Measurements from ENCODE around the gene ADAM8. TPM values are rescaled to one million over a fixed set of nuclear protein-coding genes. Genes with fewer than 3 reads are reported as not detected.
A peak's percentile ranks its signal among the peaks of the same experiment; 100 is the strongest.

ADAM8 gene
- total RNA-seq, 3 donors from 2014 or later = 4.8 to 7.0 (median 5.2) TPM

GRCh38 chr10:133298466-133298865 is 21.8 kb upstream of the ADAM8 start:
- peaks cover 28% of the 10 kb centered on the region for H3K36me3 ChIP-seq (ENCODE audit: low read depth)
- ATAC-seq (no peak), DNase-seq (peak in 1 of 3 donors; percentile 33)
- no peak for TF ChIP-seq CTCF (IDR thresholded peaks at IDR 0.05)
- no peak overlapping the region for H3K4me3 ChIP-seq
- H3K4me1 ChIP-seq (ENCODE audit: low read depth) = no peaks in the 10 kb centered on the region
- intact Hi-C loops (cut with DNase I, micrococcal nuclease) = no loop called here
- no peaks in the 10 kb centered on the region for H3K9me3 ChIP-seq

GRCh38 chr10:133297504-133297903 is 20.8 kb upstream of the ADAM8 start:
- no peaks in the 10 kb centered on the region for H3K9me3 ChIP-seq
- ATAC-seq (no peak), DNase-seq (peak in 1 of 3 donors; percentile 26)
- no peak overlapping the region for H3K4me3 ChIP-seq
- H3K36me3 ChIP-seq (ENCODE audit: low read depth) = peaks cover 34% of the 10 kb centered on the region
- H3K4me1 ChIP-seq (ENCODE audit: low read depth) = no peaks in the 10 kb centered on the region
- intact Hi-C loops (cut with DNase I, micrococcal nuclease) = no loop called here
- TF ChIP-seq CTCF (IDR thresholded peaks at IDR 0.05) = no peak

DNA sequence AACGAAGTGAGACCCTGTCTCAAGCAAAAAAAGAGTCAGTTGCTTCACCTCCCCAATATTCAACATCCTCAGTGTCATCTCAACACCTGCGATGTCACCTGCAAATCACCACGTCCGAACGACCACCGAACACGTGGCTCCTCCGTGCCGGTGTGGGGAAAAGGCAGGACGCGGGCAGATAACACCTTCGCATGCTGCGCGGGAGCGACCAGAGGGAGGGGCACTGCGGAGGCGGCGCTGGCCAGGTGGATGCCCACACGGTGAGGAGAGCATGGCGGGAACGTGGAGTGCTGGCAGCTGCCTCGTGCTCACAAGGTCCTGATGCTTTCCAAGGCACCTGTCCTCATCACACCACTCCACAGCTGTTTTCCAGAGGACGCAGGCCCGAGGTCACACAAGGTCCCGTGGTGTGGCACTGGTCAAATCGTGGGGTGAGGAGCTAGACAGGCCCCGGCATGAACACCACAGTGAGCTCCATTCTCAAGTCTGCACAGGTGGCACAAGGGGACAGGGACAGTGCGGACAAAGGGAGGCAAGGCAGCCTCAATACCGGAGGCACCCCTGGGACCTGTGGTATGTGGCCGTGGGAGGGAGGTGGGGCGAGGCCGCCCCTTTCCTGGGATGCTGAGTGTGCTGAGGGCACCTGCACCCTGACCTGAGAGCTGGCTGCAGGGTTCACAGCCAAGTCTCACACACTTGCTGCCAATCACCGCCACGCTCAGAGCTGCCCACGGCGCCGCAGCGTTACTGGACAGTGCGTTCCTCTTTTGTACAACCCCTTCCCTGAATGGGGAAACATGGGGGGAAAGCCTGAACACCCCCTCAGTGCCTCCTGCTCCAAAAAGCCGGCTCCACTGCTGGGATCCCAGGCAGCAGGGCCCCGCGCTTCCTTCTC is 19.0 kb upstream of the ADAM8 start:
- no peak for TF ChIP-seq CTCF (IDR thresholded peaks at IDR 0.05)
- Histone ChIP-seq H3K36me3 (ENCODE audit: low read depth) (peaks cover 34% of the 10 kb centered on the region), H3K4me1 (ENCODE audit: low read depth) (no peaks in the 10 kb centered on the region), H3K9me3 (no peaks in the 10 kb centered on the region), H3K4me3 (no peak overlapping the region)
- DNase-seq = peak in 1 of 3 donors; percentile 50
- intact Hi-C loops (cut with DNase I, micrococcal nuclease) = no loop called here
- ATAC-seq = no peak

GRCh38 chr10:133294189-133294588 is 17.5 kb upstream of the ADAM8 start:
- TF ChIP-seq CTCF (IDR thresholded peaks at IDR 0.05) = no peak
- Histone ChIP-seq H3K4me3 (no peak overlapping the region), H3K36me3 (ENCODE audit: low read depth) (peaks cover 31% of the 10 kb centered on the region), H3K9me3 (no peaks in the 10 kb centered on the region), H3K4me1 (ENCODE audit: low read depth) (no peaks in the 10 kb centered on the region)
- intact Hi-C loops (cut with DNase I, micrococcal nuclease) = no loop called here
- DNase-seq (peak in 1 of 3 donors; percentile 49), ATAC-seq (peak; percentile 19)

DNA sequence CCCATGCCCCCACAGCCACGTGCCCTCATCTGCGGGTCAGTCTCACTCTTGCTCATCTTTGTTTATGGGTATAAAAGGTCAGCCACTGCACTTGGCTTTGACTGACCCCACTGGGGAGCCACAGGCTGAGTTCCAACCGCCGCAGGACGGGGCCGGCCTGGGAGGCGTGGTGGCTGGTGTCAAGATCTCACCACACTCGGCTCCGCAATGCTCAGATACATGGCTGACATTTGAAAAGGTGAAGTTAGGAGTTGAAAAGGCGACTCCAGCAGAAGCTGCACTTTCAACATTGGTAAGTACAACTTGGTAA is 17.1 kb upstream of the ADAM8 start:
- TF ChIP-seq CTCF (IDR thresholded peaks at IDR 0.05) = no peak
- DNase-seq (no peak), ATAC-seq (no peak)
- Histone ChIP-seq H3K9me3 (no peaks in the 10 kb centered on the region), H3K4me3 (no peak overlapping the region), H3K36me3 (ENCODE audit: low read depth) (peaks cover 27% of the 10 kb centered on the region), H3K4me1 (ENCODE audit: low read depth) (no peaks in the 10 kb centered on the region)
- intact Hi-C loops (cut with DNase I, micrococcal nuclease) = no loop called here

Data from mucosa of descending colon (tissue), 3 donors.